Caco-2 (cell line): ENCODE measurements around the gene GOLPH3L. TPM values are rescaled to one million over a fixed set of nuclear protein-coding genes. Genes with fewer than 3 reads are reported as not detected.
"Not testable (repeated sequence)": the region's sequence is repeated elsewhere in the genome, so short reads cannot be mapped to it uniquely, and the experiment has no call there.

ENCODE experiments used
- BruUV-seq: library from RNA; stranded (reverse); fragments of 400-500 nt; replicated peaks from 2 replicates; lab custom pipeline; 2021; lab: Mats Ljungman, UMichigan
- CTCF ChIA-PET: fragments of 300-600 bp; sonication (Branson Sonifier 250); formaldehyde crosslinking; loops from one replicate; lab custom pipeline; 2022; ENCODE audit warnings: antibody characterized with exemption; lab: Charles Lee
- POLR2A ChIA-PET: fragments of 300-600 bp; sonication (Branson Sonifier 250); formaldehyde crosslinking; loops from one replicate; lab custom pipeline; 2022; ENCODE audit warnings: antibody characterized with exemption; lab: Charles Lee
- DNase-seq, 2 experiments: peaks; one replicate each; pipeline versions ENCODE4 v3.0.0 to v3.0.0-alpha.2; 2020 to 2022
- H3K27me3 ChIP-seq: replicated peaks from 2 replicates; pipeline ENCODE4 v1.6.0; 2011; ENCODE audit warnings: low read length; ENCODE audit not compliant: control insufficient read depth, insufficient read depth
- H3K36me3 ChIP-seq: 2 replicates; pipeline ENCODE4 v1.5.1; 2011; ENCODE audit warnings: low read length; ENCODE audit not compliant: control insufficient read depth, insufficient read depth
- H3K4me1 ChIP-seq: fragments of 250-450 bp; sonication (Bioruptor Pico); 2 replicates; pipeline ENCODE4 v1.5.1; 2020; ENCODE audit warnings: mild to moderate bottlenecking
- H3K4me3 ChIP-seq: 2 replicates; pipeline ENCODE4 v1.5.1; 2011; ENCODE audit warnings: low read depth, mild to moderate bottlenecking, control low read depth, low read length
- H3K9me3 ChIP-seq: fragments of 250-450 bp; sonication (Bioruptor Pico); 2 replicates; pipeline ENCODE4 v1.5.1; 2020; ENCODE audit warnings: mild to moderate bottlenecking, moderate library complexity
- H3K27ac Mint-ChIP-seq: one replicate; pipeline ENCODE4 v1.8.0; 2022; ENCODE audit warnings: mixed read lengths; ENCODE audit not compliant: unreplicated experiment
- H3K27me3 Mint-ChIP-seq: one replicate; pipeline ENCODE4 v1.8.0; 2022; ENCODE audit warnings: mixed read lengths; ENCODE audit not compliant: insufficient read depth, unreplicated experiment
- H3K36me3 Mint-ChIP-seq: one replicate; pipeline ENCODE4 v1.8.0; 2022; ENCODE audit warnings: mild to moderate bottlenecking, mixed read lengths; ENCODE audit not compliant: insufficient read depth, unreplicated experiment
- H3K4me1 Mint-ChIP-seq: one replicate; pipeline ENCODE4 v1.8.0; 2022; ENCODE audit warnings: low read depth, mixed read lengths; ENCODE audit not compliant: unreplicated experiment
- H3K4me3 Mint-ChIP-seq: one replicate; pipeline ENCODE4 v1.8.0; 2022; ENCODE audit warnings: mild to moderate bottlenecking, moderate library complexity, mixed read lengths; ENCODE audit not compliant: unreplicated experiment
- H3K9me3 Mint-ChIP-seq: one replicate; pipeline ENCODE4 v1.8.0; 2022; ENCODE audit warnings: mixed read lengths; ENCODE audit not compliant: unreplicated experiment
- intact Hi-C: fragments of 100-400 bp; cut with micrococcal nuclease; formaldehyde crosslinking; loops from one replicate; pipeline ENCODE4 v1.10.0; 2022; ENCODE audit not compliant: unreplicated experiment
- total RNA-seq: library from RNA; stranded (reverse); gene quantifications from 2 replicates; pipeline ENCODE4 v1.2.3, GENCODE V29; 2022
- TF ChIP-seq, protein P1 (sequence below), 2 experiments: fragments of 200-600 bp in 1 of 2; IDR thresholded peaks; 1 replicate in 1 of 2; 2 replicates in 1 of 2; pipeline versions ENCODE4 v1.5.1 to v1.8.0; 2011 to 2022; ENCODE audit warnings: antibody characterized with exemption in 1 of 2, control low read depth in 1 of 2, inconsistent platforms in 1 of 2, low read depth in 1 of 2, low read length in 1 of 2, mild to moderate bottlenecking in 1 of 2, moderate library complexity in 1 of 2; ENCODE audit not compliant: insufficient read depth in 1 of 2, severe bottlenecking in 1 of 2, unreplicated experiment in 1 of 2

Gene GOLPH3L
- total RNA-seq, 1 experiment from 2014 or later = 13.3 TPM

GRCh38 chr1:150624134-150624533 is 72.8 kb downstream of the GOLPH3L start:
- ChIA-PET CTCF (interaction anchor here (0.9 kb wide), 1 partner anchor 64 kb away, joined by 3 read pairs; no protein-coding TSS in a partner anchor), POLR2A (interaction anchor here (0.7 kb wide), 1 partner anchor 56 kb away, joined by 4 read pairs; no protein-coding TSS in a partner anchor)
- not testable (repeated sequence) for H3K27me3 ChIP-seq, H3K4me3 ChIP-seq, BruUV-seq, H3K36me3 ChIP-seq, H3K9me3 ChIP-seq, H3K4me3 Mint-ChIP-seq, H3K27me3 Mint-ChIP-seq, H3K27ac Mint-ChIP-seq, H3K4me1 ChIP-seq, H3K9me3 Mint-ChIP-seq, DNase-seq
- intact Hi-C loops = loop anchor here (10.0 kb wide), 1 partner anchor 301 kb away; the partner anchor contains the start of gene SETDB1
- Mint-ChIP-seq H3K36me3 (peaks cover 74% of the 10 kb centered on the region), H3K4me1 (peaks cover 18% of the 10 kb centered on the region)

DNA sequence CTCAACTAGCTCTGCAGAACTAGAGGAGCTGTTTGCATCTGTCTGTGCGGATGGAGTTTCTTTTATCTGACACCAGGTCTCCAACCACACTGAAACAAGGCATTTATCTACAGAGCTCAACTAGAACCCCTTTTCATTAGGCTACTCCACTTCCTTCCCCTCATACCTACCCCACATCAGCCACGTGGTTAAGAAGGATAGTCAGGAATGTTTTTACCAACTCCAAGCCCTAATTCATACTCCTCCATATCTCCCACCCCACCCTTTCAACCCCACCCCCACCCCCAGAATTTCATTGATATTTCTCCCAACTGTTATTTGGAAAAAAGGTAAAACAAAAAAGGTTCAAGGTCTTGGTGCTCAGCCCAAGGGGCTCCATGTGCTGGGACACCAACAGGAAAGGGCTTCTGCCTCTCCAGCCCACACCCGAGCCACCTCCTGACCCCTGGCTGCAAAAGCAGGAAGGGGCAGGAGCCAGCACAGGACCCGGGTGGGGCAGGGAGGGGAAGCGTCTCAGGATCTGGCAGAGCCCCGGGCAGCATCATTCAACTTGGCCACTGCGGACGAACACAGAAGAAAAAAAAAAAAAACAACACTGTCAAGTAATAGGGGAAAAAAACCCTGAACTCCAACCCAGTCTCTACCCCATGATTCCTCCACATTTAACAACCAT is 74.5 kb downstream of the GOLPH3L start:
- H3K4me3 Mint-ChIP-seq = no peak overlapping the region
- intact Hi-C loops = loop anchor here (10.0 kb wide), 1 partner anchor 302 kb away; the partner anchor contains the start of gene SETDB1
- H3K27ac Mint-ChIP-seq = no peak overlapping the region
- DNase-seq = no peak
- H3K9me3 ChIP-seq = no peaks in the 10 kb centered on the region
- POLR2A ChIA-PET = interaction anchor here (1.2 kb wide), 1 partner anchor 43 kb away, joined by 5 read pairs; the partner anchor contains the start of gene MCL1
- no peaks in the 10 kb centered on the region for H3K27me3 Mint-ChIP-seq
- no peak overlapping the region for H3K4me3 ChIP-seq
- H3K9me3 Mint-ChIP-seq = no peaks in the 10 kb centered on the region
- H3K4me1 Mint-ChIP-seq = peaks cover 18% of the 10 kb centered on the region
- no TSS peak for BruUV-seq
- no peaks in the 10 kb centered on the region for H3K27me3 ChIP-seq
- TF ChIP-seq, protein P1, sequence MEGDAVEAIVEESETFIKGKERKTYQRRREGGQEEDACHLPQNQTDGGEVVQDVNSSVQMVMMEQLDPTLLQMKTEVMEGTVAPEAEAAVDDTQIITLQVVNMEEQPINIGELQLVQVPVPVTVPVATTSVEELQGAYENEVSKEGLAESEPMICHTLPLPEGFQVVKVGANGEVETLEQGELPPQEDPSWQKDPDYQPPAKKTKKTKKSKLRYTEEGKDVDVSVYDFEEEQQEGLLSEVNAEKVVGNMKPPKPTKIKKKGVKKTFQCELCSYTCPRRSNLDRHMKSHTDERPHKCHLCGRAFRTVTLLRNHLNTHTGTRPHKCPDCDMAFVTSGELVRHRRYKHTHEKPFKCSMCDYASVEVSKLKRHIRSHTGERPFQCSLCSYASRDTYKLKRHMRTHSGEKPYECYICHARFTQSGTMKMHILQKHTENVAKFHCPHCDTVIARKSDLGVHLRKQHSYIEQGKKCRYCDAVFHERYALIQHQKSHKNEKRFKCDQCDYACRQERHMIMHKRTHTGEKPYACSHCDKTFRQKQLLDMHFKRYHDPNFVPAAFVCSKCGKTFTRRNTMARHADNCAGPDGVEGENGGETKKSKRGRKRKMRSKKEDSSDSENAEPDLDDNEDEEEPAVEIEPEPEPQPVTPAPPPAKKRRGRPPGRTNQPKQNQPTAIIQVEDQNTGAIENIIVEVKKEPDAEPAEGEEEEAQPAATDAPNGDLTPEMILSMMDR (IDR thresholded peaks at IDR 0.05; ENCODE audit: insufficient read depth in 1 of 2, low read depth in 1 of 2, low read length in 1 of 2, severe bottlenecking in 1 of 2, unreplicated experiment in 1 of 2) = no peak
- CTCF ChIA-PET = interaction anchor here (2.6 kb wide), 1 partner anchor 61 kb away, joined by 15 read pairs; no protein-coding TSS in a partner anchor
- 0 out of 2 replicates have a peak, but pooled peaks cover 4% of the 10 kb centered on the region for H3K4me1 ChIP-seq
- H3K36me3 Mint-ChIP-seq = peaks cover 75% of the 10 kb centered on the region
- peaks cover 5% of the 10 kb centered on the region for H3K36me3 ChIP-seq

- H3K27me3 Mint-ChIP-seq = no peaks in the 10 kb centered on the region
- peaks cover 6% of the 10 kb centered on the region for H3K36me3 ChIP-seq
- TF ChIP-seq, protein P1 (IDR thresholded peaks at IDR 0.05; ENCODE audit: insufficient read depth in 1 of 2, low read depth in 1 of 2, low read length in 1 of 2, severe bottlenecking in 1 of 2, unreplicated experiment in 1 of 2) = peak; percentile 63 to 68
- H3K4me1 Mint-ChIP-seq = peaks cover 21% of the 10 kb centered on the region
- peak in 1 of 2 experiments; percentile 52 for DNase-seq
- H3K27ac Mint-ChIP-seq = no peak overlapping the region
- POLR2A ChIA-PET = interaction anchor here (1.2 kb wide), 1 partner anchor 42 kb away, joined by 5 read pairs; the partner anchor contains the start of gene MCL1
- no peak overlapping the region for H3K4me3 Mint-ChIP-seq
- no peaks in the 10 kb centered on the region for H3K9me3 ChIP-seq
- H3K27me3 ChIP-seq = no peaks in the 10 kb centered on the region
- no TSS peak for BruUV-seq
- H3K36me3 Mint-ChIP-seq = peaks cover 82% of the 10 kb centered on the region
- intact Hi-C loops = loop anchor here (1.0 to 10.0 kb wide), 3 partner anchors 43 to 303 kb away; partner anchors contain the start of genes MCL1 and SETDB1
- H3K4me1 ChIP-seq = 0 out of 2 replicates have a peak, but pooled peaks cover 4% of the 10 kb centered on the region
- H3K4me3 ChIP-seq = no peak overlapping the region
- CTCF ChIA-PET = interaction anchor here (0.6 to 2.6 kb wide), 6 partner anchors 38 to 192 kb away, joined by 3 to 15 read pairs (median 4); partner anchors contain the start of gene MCL1
- no peaks in the 10 kb centered on the region for H3K9me3 Mint-ChIP-seq
Measured at GRCh38 chr1:150621497-150622302, 75.3 kb downstream of the GOLPH3L start.
